SKM-1 treated with dmso at 0.1 percent for 144 hours (cell line): ENCODE data around the gene ANKDD1A.
A peak's percentile ranks its signal among the peaks of the same experiment; 100 is the strongest.

Experiments used
- DNase-seq: peaks from one replicate; lab custom pipeline; 2025; ENCODE audit not compliant: unreplicated experiment; lab: John Stamatoyannopoulos, UW

The ANKDD1A gene

DNA sequence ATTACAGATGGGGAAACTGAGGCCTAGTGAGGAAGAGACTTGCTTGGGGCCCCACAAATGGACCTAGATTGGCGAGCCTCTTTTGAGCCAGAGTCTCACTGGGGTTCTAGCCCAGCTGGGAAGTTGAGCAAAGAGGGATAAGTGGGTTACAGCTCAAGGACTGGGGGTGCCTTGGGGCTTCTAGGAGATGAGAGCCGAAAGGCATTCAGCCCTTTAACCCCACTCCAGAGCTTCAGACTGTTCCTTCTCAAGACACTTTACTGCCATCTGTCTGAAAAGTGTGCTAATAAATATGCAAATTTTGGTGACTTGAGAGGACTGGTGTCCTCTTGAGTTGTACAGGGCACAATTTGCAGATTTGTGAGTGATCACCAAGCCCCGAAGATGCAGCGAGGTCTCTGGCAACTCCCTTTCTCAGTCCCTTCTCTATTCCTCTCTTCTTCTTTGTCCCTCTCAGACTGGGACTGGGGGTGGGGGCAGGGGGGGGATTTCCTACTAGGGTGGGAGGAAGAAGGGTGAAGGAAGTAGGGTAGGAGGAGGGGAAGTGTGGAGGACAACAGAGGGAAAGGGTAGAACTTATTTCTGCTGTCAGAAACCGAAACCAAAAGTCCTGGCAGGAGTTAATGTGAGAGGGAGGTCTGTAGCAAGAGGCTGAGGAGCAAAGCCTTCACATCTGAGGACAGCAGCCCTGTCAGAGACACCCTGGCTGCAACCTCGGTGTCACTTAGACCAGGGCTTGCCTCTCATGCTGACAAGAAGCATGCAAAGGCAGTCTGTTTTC is 16.2 kb upstream of the ANKDD1A start:
- DNase-seq: peak; percentile 78

DNA sequence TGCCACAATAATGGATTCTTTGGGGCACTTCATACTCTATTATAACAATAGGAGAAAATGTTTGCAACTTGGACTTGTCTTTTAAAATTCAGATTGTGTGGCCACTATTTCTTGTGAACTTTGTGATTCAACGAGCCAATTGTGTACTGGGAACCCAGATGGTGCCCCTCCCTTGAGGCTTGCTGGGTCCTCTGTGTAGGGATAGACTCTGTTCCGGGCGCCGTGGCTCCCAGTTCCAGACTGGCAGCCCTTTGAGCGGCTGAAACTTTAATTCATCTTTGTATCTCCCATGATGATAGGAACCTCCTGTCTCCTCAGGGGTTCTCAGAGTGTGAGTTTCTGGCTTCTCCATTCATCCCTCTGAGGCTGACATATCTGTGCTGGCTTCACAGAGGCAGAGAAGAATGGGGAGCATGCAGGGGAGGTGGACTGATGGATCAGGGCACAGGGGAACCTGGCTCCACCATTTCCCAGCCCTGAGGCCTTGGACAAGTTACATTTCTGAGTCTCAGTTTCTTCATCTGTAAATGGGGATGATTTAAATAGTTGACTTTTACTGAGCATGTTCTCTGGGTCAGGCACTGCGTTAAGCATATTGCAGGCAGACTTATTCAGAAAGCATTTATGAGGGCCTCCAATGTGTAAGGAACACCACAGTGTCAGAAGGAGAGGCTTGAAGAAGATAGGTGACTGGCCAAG is 15.2 kb upstream of the ANKDD1A start:
- DNase-seq: no peak

- DNase-seq: no peak
Observed at GRCh38 chr15:64897345-64897985, 14.2 kb upstream of the ANKDD1A start.

DNA sequence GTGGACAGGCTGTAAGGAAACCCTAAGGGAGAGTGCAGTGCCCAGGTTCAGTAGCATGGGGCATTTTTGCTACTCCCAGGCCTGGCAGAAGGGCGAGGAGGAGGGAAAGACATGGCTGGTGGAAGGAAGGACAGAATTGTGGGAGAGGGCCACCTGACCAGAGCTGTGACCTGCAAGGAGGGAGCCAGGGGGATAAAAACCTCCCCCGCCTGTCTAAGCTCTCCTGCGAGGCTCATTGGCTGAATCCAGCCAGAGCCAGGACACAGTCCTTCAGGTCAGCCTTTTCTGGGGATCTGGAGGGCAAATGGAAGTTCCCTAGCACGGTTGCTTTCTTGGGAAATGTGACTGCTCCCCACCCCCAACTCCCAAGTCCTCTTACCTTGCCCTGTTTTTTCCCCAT is 13.3 kb upstream of the ANKDD1A start:
- no peak for DNase-seq

GRCh38 chr15:64901141-64901540 is 10.6 kb upstream of the ANKDD1A start:
- no peak for DNase-seq

DNA sequence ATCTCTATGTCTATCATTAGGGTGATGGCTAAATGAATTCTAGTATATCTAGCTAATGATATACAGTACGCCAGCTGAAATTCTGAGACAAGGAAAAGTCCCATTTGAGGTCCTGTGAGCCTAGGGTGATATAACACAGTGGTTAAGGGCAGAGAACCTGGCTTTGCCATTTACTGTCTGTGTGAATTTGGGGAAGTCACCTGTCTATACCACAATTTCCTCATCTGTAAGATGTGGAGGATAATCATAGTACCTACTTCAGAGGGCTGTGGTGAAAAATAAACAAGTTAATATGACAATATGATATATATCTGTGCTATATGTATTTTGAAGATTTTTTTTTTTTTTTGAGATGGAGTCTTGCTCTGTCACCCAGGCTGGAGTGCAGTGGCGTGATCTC is 9.8 kb upstream of the ANKDD1A start:
- peak; percentile 46 for DNase-seq

GRCh38 chr15:64902863-64903262 is 8.8 kb upstream of the ANKDD1A start:
- no peak for DNase-seq

DNA sequence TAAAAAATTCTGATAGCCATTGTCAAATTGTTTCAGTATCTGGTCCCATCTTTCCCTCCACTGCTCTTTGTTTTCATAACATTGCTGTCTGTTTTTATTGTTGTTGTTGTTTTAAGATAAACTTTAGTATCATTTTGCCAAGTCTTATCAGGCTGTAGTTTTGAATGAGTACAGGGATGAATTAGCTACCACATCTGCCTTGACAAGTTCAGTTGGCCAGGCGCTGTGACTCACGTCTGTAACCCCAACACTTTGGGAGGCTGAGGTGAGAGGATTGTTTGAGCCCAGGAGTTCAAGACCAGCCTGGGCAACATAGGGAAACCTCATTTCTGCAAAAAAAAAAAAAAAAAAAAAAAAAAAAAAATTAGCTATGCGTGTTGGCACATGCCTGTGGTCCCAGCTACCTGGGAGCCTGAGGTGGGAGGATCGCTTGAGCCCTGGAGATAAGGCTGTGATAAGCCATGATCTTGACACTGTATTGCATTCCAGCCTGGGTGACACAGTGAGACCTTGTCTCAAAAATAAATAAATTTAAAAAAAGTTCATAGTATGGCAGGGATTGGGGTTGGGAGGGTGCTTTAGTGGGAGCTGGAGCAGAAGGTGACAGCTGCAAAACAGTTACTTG is 8.3 kb upstream of the ANKDD1A start:
- no peak for DNase-seq

DNA sequence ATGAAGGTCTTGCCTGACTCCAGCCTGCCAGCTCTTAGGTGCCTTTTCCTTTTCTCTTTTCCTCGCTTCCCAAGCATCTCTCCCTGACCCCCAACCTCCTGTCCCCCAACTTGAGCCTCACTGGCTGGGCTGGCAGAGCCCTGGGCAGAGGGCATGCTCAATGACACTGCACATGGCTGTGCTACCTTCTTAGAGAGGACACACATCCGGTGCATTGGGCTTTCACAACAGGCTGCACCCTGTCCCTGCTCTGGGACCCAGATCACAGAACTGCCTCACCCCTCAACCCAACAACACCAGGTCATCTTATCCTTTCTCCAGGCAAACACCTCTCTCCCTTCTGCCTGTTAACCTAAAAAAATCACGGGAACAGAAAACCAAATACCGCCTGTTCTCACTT is 7.5 kb upstream of the ANKDD1A start:
- no peak for DNase-seq

DNA sequence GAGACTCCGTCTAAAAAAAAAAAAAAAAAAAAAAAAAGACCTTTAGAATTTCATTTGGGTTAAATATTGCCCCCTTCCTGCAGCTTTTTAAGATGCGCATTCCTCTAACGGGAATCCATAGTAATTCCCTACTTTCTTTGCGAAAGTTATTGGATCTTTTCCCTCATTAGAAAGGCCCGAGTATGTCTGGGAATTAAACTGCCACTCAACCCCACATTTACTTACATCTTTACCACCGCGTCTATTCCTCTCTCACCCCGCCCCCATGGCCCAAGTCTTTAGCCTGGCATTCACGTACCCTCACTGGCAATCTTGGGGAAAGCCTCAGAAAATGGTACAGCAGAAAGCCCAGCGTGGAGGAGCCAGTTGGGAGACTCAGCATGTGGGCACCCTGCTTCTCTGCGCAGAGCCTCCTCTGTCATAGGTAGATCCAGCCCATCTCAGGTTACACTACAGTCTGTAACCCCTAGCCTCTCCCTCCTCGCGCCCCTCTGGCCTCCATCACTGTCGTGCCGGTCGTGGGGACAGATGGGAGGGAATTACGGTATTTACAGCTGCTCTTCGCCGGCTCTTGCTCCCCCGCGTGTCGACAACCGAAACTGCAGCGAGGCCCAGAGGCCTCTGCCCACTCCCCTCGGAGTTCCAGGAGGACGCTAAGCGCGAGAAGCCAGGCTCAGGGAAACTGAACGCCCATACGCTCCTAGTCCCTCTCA is 6.4 kb upstream of the ANKDD1A start:
- DNase-seq: peak; percentile 78

DNA sequence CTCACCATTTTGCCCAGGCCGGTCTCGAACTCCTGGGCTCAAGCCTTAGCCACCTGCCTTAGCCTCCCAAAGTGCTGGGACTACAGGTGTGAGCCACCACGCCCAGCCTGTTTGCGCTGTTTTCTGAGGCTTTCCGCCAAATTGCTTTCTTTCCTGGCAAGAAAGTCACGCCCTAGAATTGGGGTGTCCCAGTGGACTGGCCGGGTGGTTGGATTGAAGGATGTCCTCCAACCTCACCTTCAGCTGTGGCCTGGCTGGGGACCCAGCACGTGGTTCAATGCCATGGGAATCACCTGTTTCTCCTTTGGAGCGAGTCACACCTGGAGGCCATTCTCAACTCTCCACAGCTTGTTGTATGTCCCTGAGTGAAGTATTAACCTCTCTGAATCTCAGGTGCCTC is 5.8 kb upstream of the ANKDD1A start:
- no peak for DNase-seq

DNA sequence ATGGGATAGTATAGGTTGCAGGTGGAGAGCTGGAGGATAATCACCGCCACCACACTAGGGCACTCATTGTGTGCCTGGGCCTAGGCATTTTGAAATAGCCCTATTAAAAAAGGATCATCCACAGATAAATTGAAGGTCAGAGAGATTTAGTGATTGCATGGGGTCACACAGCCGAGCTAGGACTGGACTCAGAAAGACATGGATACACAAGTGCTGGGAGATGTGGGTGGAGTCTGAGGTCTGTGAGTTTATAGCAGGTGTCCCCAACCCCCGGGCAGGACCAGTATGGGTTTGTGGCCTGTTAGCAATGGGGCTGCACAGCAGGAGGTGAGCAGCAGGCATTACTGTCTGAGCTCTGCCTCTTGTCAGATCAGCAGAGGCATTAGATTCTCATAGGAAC is 5.3 kb upstream of the ANKDD1A start:
- DNase-seq: no peak

DNA sequence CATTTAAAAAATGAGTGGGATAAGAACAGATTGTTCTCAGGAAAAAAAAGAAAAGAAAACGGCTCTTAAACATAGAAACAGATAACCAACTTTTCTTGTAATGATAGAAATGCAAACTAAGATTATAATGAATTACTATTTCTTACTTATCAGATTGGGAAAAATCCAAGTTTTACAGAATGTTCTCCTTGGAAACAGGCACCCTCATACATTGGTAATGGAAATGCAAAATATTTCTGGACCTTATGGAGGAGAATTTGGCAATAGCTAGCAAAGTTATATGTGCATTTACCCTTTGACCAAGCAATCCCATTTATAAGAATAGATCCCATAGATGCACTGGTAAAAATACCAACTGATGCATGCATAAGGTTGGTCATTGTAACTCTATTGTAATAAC is 3.7 kb upstream of the ANKDD1A start:
- no peak for DNase-seq

GRCh38 chr15:64909546-64909945 is 2.2 kb upstream of the ANKDD1A start:
- DNase-seq: no peak

DNA sequence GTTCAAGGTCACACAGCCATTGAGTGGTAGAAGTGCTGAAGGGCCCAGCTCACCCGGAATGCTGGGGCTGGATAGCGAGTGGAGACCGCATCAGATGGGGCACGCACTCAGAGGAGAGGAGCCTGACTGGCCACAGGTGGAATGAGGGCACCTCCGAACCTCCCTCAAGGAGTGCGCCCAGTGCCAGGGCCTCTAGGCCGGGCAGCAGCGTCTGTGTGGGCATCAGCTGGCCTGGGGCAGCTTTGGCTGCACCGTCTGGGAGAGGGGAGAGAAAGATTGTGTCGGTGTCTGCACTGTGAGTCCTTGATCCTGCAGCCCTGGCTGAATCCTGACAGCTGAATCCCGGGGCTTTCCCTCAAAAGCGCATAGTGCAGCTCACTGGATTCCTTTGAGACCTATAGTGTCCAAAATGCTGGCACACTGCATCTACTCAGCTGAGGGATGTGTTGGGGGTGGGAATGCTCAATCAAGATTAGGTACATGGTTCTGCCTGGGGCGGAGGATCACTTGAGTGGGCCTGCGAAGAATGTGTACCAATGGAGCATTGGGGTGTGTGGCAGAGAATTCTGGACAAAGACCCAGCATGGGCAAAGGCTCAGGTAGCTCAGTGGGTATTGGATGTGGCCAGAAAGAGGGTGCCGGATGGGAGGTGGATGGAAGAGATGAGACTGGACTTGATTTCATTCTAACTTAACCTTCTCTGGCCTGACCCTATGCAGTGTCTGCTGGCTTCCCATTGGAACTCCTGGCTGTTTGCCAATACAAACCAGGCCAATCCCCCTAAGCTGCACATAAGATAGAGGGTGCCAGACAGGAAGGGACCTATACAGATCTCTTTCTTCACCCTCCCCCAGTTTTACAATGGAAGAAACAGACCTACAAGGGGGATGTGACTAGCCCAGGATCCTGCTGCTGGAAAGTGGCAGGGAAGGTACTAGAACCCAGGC is 950 bp downstream of the ANKDD1A start:
- no peak for DNase-seq

- DNase-seq: no peak
Observed at GRCh38 chr15:64915518-64916227, 4.0 kb downstream of the ANKDD1A start.

- no peak for DNase-seq
Observed at GRCh38 chr15:64916365-64916764, 4.7 kb downstream of the ANKDD1A start.

- DNase-seq: no peak
Observed at GRCh38 chr15:64917211-64917610, 5.5 kb downstream of the ANKDD1A start.

- DNase-seq: no peak
Observed at GRCh38 chr15:64919721-64920120, 8.0 kb downstream of the ANKDD1A start.
